Neural progenitor cell (in vitro differentiated cells): ENCODE results near the gene RHOG. TPM values are rescaled to one million over a fixed set of nuclear protein-coding genes. Genes with fewer than 3 reads are reported as not detected.

ENCODE experiments used
- DNase-seq: peaks from one replicate; pipeline ENCODE4 v3.0.0-alpha.2; 2016; ENCODE audit warnings: low spot score
- H2AFZ ChIP-seq: fragments of 200-600 bp; sonication (generic); replicated peaks from 2 replicates; pipeline ENCODE4 v1.6.1; 2016; ENCODE audit warnings: antibody characterized with exemption
- H3F3A ChIP-seq: fragments of 200-600 bp; sonication (generic); 2 replicates; pipeline ENCODE4 v1.6.1; 2016; ENCODE audit warnings: antibody characterized with exemption, low read depth
- H3K27ac ChIP-seq: fragments of 200-600 bp; sonication (generic); 2 replicates; pipeline ENCODE4 v1.5.1; 2016; ENCODE audit warnings: mild to moderate bottlenecking
- H3K27me3 ChIP-seq: fragments of 200-600 bp; sonication (generic); 2 replicates; pipeline ENCODE4 v1.6.1; 2016; ENCODE audit warnings: mild to moderate bottlenecking, moderate library complexity
- H3K36me3 ChIP-seq: fragments of 200-600 bp; sonication (generic); 2 replicates; pipeline ENCODE4 v1.5.1; 2016
- H3K4me1 ChIP-seq: fragments of 200-600 bp; sonication (generic); 2 replicates; pipeline ENCODE4 v1.6.1; 2016; ENCODE audit warnings: mixed run types
- H3K4me2 ChIP-seq: fragments of 200-600 bp; sonication (generic); 2 replicates; pipeline ENCODE4 v1.6.1; 2016
- H3K4me3 ChIP-seq: fragments of 200-600 bp; sonication (generic); 2 replicates; pipeline ENCODE4 v1.5.1; 2016
- H3K79me2 ChIP-seq: fragments of 200-600 bp; sonication (generic); 2 replicates; pipeline ENCODE4 v1.6.1; 2016; ENCODE audit warnings: low read depth
- H3K9ac ChIP-seq: fragments of 200-600 bp; sonication (generic); 2 replicates; pipeline ENCODE4 v1.6.1; 2016
- H3K9me3 ChIP-seq: fragments of 200-600 bp; sonication (generic); 2 replicates; pipeline ENCODE4 v1.5.1; 2016; ENCODE audit warnings: low read depth
- H4K20me1 ChIP-seq: fragments of 200-600 bp; sonication (generic); 2 replicates; pipeline ENCODE4 v1.6.1; 2016; ENCODE audit warnings: low read depth
- H3K27ac Mint-ChIP-seq: 3 replicates; pipeline ENCODE4 v1.8.0; 2021; ENCODE audit warnings: mixed read lengths
- H3K27me3 Mint-ChIP-seq: 2 replicates; pipeline ENCODE4 v1.8.0; 2022; ENCODE audit warnings: low read depth, mild to moderate bottlenecking, inconsistent platforms, moderate library complexity, mixed read lengths; ENCODE audit not compliant: insufficient read depth
- H3K36me3 Mint-ChIP-seq: 3 replicates; pipeline ENCODE4 v1.8.0; 2021; ENCODE audit warnings: mixed read lengths
- H3K4me1 Mint-ChIP-seq: 3 replicates; pipeline ENCODE4 v1.8.0; 2021; ENCODE audit warnings: mixed read lengths
- H3K4me3 Mint-ChIP-seq: 3 replicates; pipeline ENCODE4 v1.8.0; 2021; ENCODE audit warnings: mild to moderate bottlenecking, moderate library complexity, mixed read lengths
- H3K9me3 Mint-ChIP-seq: 3 replicates; pipeline ENCODE4 v1.8.0; 2020; ENCODE audit warnings: mixed read lengths
- CTCF ChIP-seq: fragments of 200-600 bp; sonication (generic); IDR thresholded peaks from 2 replicates; pipeline ENCODE4 v1.5.1; 2017; ENCODE audit warnings: antibody characterized with exemption, mild to moderate bottlenecking
- EZH2 ChIP-seq: fragments of 200-600 bp; sonication (generic); IDR thresholded peaks from 2 replicates; pipeline ENCODE4 v1.6.1; 2017; ENCODE audit warnings: antibody characterized with exemption, mild to moderate bottlenecking, moderate library complexity
- EZH2phosphoT487 ChIP-seq: fragments of 200-600 bp; sonication (generic); IDR thresholded peaks from 2 replicates; pipeline ENCODE4 v1.6.1; 2017; ENCODE audit warnings: antibody characterized with exemption
- total RNA-seq: library from RNA; depleted of rRNA; stranded (reverse); fragments of >200 nt; gene quantifications from 2 replicates; pipeline ENCODE4 v1.2.3, GENCODE V29; 2015; ENCODE audit warnings: low replicate concordance

Gene RHOG
- total RNA-seq, 1 donor from 2014 or later, result 5.9 TPM

GRCh38 chr11:3834664-3835461, 5.9 kb downstream of the RHOG start:
- Histone ChIP-seq H3K9ac (no peak overlapping the region), H3K36me3 (no peaks in the 10 kb centered on the region), H2AFZ (no peak overlapping the region), H3K4me3 (no peak overlapping the region), H3K27me3 (no peaks in the 10 kb centered on the region), H3K4me1 (peaks cover 7% of the 10 kb centered on the region), H3K9me3 (no peaks in the 10 kb centered on the region), H3K27ac (no peak overlapping the region), H4K20me1 (peaks cover 78% of the 10 kb centered on the region), H3F3A (peaks cover 1% of the 10 kb centered on the region), H3K79me2 (peaks cover 77% of the 10 kb centered on the region), H3K4me2 (no peak overlapping the region)
- Mint-ChIP-seq H3K27ac (peak overlapping the region; percentile 35), H3K9me3 (no peaks in the 10 kb centered on the region), H3K27me3 (peaks cover 3% of the 10 kb centered on the region), H3K4me1 (peaks cover 28% of the 10 kb centered on the region), H3K36me3 (peaks cover 27% of the 10 kb centered on the region), H3K4me3 (no peak overlapping the region)
- DNase-seq, result no peak
- TF ChIP-seq CTCF (no peak), EZH2 (no peak), EZH2phosphoT487 (no peak)

- no peak overlapping the region for H3K27ac Mint-ChIP-seq
- no peak for TF ChIP-seq EZH2phosphoT487
- no peak for TF ChIP-seq CTCF
- TF ChIP-seq EZH2, result no peak
- no peaks in the 10 kb centered on the region for H3K9me3 Mint-ChIP-seq
- H3K27me3 Mint-ChIP-seq, result peaks cover 3% of the 10 kb centered on the region
- Histone ChIP-seq H3K4me2 (no peak overlapping the region), H3K4me1 (peaks cover 3% of the 10 kb centered on the region), H3K4me3 (no peak overlapping the region), H2AFZ (no peak overlapping the region), H3F3A (no peaks in the 10 kb centered on the region), H3K27me3 (no peaks in the 10 kb centered on the region), H3K79me2 (peaks cover 71% of the 10 kb centered on the region), H3K9ac (no peak overlapping the region), H3K27ac (no peak overlapping the region), H4K20me1 (peaks cover 73% of the 10 kb centered on the region), H3K36me3 (no peaks in the 10 kb centered on the region), H3K9me3 (no peaks in the 10 kb centered on the region)
- peaks cover 22% of the 10 kb centered on the region for H3K4me1 Mint-ChIP-seq
- peaks cover 27% of the 10 kb centered on the region for H3K36me3 Mint-ChIP-seq
- no peak for DNase-seq
- no peak overlapping the region for H3K4me3 Mint-ChIP-seq
These were observed 6.5 kb downstream of the RHOG start for GRCh38 chr11:3834349-3834663.

- no peaks in the 10 kb centered on the region for H3F3A ChIP-seq
- TF ChIP-seq EZH2phosphoT487 (no peak), EZH2 (no peak), CTCF (no peak)
- H3K36me3 ChIP-seq, result no peaks in the 10 kb centered on the region
- no peaks in the 10 kb centered on the region for H3K9me3 ChIP-seq
- H3K79me2 ChIP-seq, result peaks cover 62% of the 10 kb centered on the region
- no peak overlapping the region for H3K27ac ChIP-seq
- Mint-ChIP-seq H3K27me3 (peaks cover 3% of the 10 kb centered on the region), H3K36me3 (peaks cover 27% of the 10 kb centered on the region), H3K4me3 (no peak overlapping the region), H3K9me3 (no peaks in the 10 kb centered on the region), H3K27ac (no peak overlapping the region), H3K4me1 (peaks cover 16% of the 10 kb centered on the region)
- H4K20me1 ChIP-seq, result peaks cover 65% of the 10 kb centered on the region
- H2AFZ ChIP-seq, result no peak overlapping the region
- no peak overlapping the region for H3K9ac ChIP-seq
- peaks cover 3% of the 10 kb centered on the region for H3K4me1 ChIP-seq
- no peak overlapping the region for H3K4me3 ChIP-seq
- H3K27me3 ChIP-seq, result no peaks in the 10 kb centered on the region
- DNase-seq, result no peak
- no peak overlapping the region for H3K4me2 ChIP-seq
These were observed 7.3 kb downstream of the RHOG start for GRCh38 chr11:3833449-3833848.
